ENCODE results near the gene CPA5. TPM values are rescaled to one million over a fixed set of nuclear protein-coding genes. Genes with fewer than 3 reads are reported as not detected.

CPA5 gene
- total and polyA plus RNA-seq, 9 of the 15 experiments (the other 6 are each of a cell fraction or from before 2014, with no cell fraction given), result 0.13 to 2.4 (median 0.91) TPM

DNA sequence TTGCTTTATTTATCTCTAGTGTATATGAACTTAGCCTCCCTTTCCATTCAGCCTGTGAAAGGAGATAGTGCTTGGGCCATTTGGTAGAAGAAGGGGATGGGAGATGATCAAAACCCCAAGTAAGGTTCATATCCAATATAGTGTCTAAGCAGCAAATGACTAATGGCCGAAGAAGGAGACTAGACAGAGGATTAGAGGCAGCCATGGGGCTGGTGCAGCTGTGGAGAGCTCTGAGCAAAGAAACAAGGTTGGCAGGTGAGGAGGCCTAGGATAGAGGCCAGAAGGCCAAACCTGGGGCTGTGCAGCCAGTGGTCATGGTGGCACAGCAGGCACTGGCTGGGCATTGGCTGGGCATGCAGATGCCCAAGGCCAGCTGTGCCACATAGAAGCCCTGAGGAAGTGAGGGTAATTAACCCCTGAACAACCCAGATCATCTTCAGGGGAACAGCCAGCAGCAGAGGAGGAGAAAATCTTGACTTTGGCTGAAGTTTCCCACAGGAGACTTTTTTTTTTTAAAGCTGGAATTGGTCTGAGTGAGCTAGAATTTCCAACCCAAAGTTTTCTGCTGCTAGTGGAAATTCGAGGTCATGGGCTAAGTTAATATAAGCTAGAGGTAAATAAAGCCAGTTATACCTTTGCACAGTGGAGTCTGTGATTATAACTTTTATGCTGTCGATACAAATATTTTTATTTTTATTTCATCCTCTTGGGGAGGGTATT lies 25.4 kb downstream of the CPA5 start:
- in situ Hi-C loops (cut with MboI) (no loop called here), intact Hi-C loops (cut with micrococcal nuclease) (loop anchor here (10.0 kb wide), 1 partner anchor 295 kb away; the partner anchor contains the start of gene KLHDC10)
- TF ChIP-seq, protein P1, sequence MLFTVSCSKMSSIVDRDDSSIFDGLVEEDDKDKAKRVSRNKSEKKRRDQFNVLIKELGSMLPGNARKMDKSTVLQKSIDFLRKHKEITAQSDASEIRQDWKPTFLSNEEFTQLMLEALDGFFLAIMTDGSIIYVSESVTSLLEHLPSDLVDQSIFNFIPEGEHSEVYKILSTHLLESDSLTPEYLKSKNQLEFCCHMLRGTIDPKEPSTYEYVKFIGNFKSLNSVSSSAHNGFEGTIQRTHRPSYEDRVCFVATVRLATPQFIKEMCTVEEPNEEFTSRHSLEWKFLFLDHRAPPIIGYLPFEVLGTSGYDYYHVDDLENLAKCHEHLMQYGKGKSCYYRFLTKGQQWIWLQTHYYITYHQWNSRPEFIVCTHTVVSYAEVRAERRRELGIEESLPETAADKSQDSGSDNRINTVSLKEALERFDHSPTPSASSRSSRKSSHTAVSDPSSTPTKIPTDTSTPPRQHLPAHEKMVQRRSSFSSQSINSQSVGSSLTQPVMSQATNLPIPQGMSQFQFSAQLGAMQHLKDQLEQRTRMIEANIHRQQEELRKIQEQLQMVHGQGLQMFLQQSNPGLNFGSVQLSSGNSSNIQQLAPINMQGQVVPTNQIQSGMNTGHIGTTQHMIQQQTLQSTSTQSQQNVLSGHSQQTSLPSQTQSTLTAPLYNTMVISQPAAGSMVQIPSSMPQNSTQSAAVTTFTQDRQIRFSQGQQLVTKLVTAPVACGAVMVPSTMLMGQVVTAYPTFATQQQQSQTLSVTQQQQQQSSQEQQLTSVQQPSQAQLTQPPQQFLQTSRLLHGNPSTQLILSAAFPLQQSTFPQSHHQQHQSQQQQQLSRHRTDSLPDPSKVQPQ (CRISPR knock-in tag; IDR thresholded peaks at IDR 0.05; ENCODE audit: borderline replicate concordance), result no peak
- TF ChIP-seq ERF (CRISPR knock-in tag; IDR thresholded peaks at IDR 0.05), result no peak
- no peak for TF ChIP-seq CBX5 (IDR thresholded peaks at IDR 0.05; ENCODE audit: borderline replicate concordance, low read depth)
- TF ChIP-seq, protein P2, sequence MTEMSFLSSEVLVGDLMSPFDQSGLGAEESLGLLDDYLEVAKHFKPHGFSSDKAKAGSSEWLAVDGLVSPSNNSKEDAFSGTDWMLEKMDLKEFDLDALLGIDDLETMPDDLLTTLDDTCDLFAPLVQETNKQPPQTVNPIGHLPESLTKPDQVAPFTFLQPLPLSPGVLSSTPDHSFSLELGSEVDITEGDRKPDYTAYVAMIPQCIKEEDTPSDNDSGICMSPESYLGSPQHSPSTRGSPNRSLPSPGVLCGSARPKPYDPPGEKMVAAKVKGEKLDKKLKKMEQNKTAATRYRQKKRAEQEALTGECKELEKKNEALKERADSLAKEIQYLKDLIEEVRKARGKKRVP (CRISPR knock-in tag; IDR thresholded peaks at IDR 0.05), result no peak
- no peak for TF ChIP-seq KLF6 (CRISPR knock-in tag; IDR thresholded peaks at IDR 0.05; ENCODE audit: borderline replicate concordance)
- no peak for TF ChIP-seq ZNF24 (IDR thresholded peaks at IDR 0.05)
- TF ChIP-seq ZC3H11A (IDR thresholded peaks at IDR 0.05; ENCODE audit: low read depth, low read length), result no peak
- TF ChIP-seq, protein P3, sequence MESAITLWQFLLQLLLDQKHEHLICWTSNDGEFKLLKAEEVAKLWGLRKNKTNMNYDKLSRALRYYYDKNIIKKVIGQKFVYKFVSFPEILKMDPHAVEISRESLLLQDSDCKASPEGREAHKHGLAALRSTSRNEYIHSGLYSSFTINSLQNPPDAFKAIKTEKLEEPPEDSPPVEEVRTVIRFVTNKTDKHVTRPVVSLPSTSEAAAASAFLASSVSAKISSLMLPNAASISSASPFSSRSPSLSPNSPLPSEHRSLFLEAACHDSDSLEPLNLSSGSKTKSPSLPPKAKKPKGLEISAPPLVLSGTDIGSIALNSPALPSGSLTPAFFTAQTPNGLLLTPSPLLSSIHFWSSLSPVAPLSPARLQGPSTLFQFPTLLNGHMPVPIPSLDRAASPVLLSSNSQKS (CRISPR knock-in tag; IDR thresholded peaks at IDR 0.05), result no peak
- TF ChIP-seq KLF13 (tag; IDR thresholded peaks at IDR 0.05; ENCODE audit: borderline replicate concordance, low read depth), result no peak
- TF ChIP-seq, protein P4, sequence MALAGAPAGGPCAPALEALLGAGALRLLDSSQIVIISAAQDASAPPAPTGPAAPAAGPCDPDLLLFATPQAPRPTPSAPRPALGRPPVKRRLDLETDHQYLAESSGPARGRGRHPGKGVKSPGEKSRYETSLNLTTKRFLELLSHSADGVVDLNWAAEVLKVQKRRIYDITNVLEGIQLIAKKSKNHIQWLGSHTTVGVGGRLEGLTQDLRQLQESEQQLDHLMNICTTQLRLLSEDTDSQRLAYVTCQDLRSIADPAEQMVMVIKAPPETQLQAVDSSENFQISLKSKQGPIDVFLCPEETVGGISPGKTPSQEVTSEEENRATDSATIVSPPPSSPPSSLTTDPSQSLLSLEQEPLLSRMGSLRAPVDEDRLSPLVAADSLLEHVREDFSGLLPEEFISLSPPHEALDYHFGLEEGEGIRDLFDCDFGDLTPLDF (CRISPR knock-in tag; IDR thresholded peaks at IDR 0.05), result no peak
- no peaks in the 10 kb centered on the region for H4K20me1 ChIP-seq (replicated peaks; ENCODE audit: control insufficient read depth, insufficient read depth, low read length)
- DNase-seq (ENCODE audit: extremely low read depth in 1 of 4, low spot score in 3 of 4) (no peak), FAIRE-seq (no peak), ATAC-seq (no peak)
- WGBS (ENCODE audit: insufficient coverage, low coverage, missing lambda C conversion rate), result 18% methylated on average over 3 of the region's 3 CpGs
- ChIA-PET POLR2A (interaction anchor here (0.6 to 1.5 kb wide), 2 partner anchors 9 to 221 kb away, joined by 3 read pairs; no protein-coding TSS in a partner anchor), CTCF (ENCODE audit: low intra/inter-chr PET ratio) (no interaction called here)
- H3K36me3 ChIP-seq (ENCODE audit: control insufficient read depth, insufficient read depth, low read length), result no peaks in the 10 kb centered on the region
- peak overlapping the region; percentile 29 for H2AFZ ChIP-seq (ENCODE audit: low read depth, low read length)
- H3K9me3 ChIP-seq (replicated peaks; ENCODE audit: control insufficient read depth, insufficient read depth, low read depth, low read length), result no peaks in the 10 kb centered on the region
- no peak overlapping the region for H3K4me2 ChIP-seq (ENCODE audit: insufficient read depth, low read length)
- BruUV-seq (replicated peaks), result no TSS peak
- no peaks in the 10 kb centered on the region for H3K79me2 ChIP-seq (ENCODE audit: control insufficient read depth, insufficient read depth, low read length)
- no peak overlapping the region for H3K9ac ChIP-seq (ENCODE audit: insufficient read depth in 1 of 2, low read depth in 2 of 2, low read length in 2 of 2)
- peaks cover 0 to 5% of the 10 kb centered on the region in 2 experiments; a peak in 2 of 5 replicates for H3K27me3 ChIP-seq (ENCODE audit: control insufficient read depth in 2 of 2, insufficient read depth in 2 of 2, low read length in 2 of 2)
- H3K4me1 ChIP-seq (replicated peaks in 1 of 2; ENCODE audit: control insufficient read depth in 2 of 2, insufficient read depth in 2 of 2, low read length in 2 of 2), result peaks cover 9 to 11% of the 10 kb centered on the region in 2 experiments
- no peaks in the 10 kb centered on the region for H3K9me1 ChIP-seq (ENCODE audit: control insufficient read depth, insufficient read depth, low read length)
- no peak overlapping the region for H3K27ac ChIP-seq (ENCODE audit: extremely low read depth, low read depth, low read length)
- H3K4me3 ChIP-seq, result no peak overlapping the region

Data from K562 (cell line).